OCI-LY7 (cell line): ENCODE results near the gene SELPLG. TPM values are rescaled to one million over a fixed set of nuclear protein-coding genes. Genes with fewer than 3 reads are reported as not detected.

ENCODE experiments used
- BruUV-seq: library from RNA; stranded (reverse); fragments of 400-500 nt; replicated peaks from 2 replicates; lab custom pipeline; 2021; lab: Mats Ljungman, UMichigan
- CTCF ChIA-PET: fragments of 300-600 bp; sonication (Branson Sonifier 250); formaldehyde crosslinking; loops from one replicate; lab custom pipeline; 2022; ENCODE audit warnings: antibody characterized with exemption; ENCODE audit not compliant: unreplicated experiment; lab: Charles Lee
- POLR2A ChIA-PET: fragments of 300-600 bp; sonication (Branson Sonifier 250); formaldehyde crosslinking; loops from one replicate; lab custom pipeline; 2022; ENCODE audit warnings: antibody characterized with exemption; lab: Charles Lee
- DNase-seq: peaks from one replicate; pipeline ENCODE4 v3.0.0-alpha.2; 2015; ENCODE audit warnings: low spot score
- H2AFZ ChIP-seq: fragments of 200-600 bp; sonication (generic), shearing (Covaris generic); 2 replicates; pipeline ENCODE4 v1.6.1; 2014; ENCODE audit warnings: mild to moderate bottlenecking, antibody characterized with exemption, low read length, moderate library complexity
- H3K27ac ChIP-seq: fragments of 200-600 bp; sonication (generic); 2 replicates; pipeline ENCODE4 v1.5.1; 2014; ENCODE audit warnings: mixed run types, low read depth, mild to moderate bottlenecking, moderate library complexity, low read length, inconsistent platforms; ENCODE audit not compliant: poor library complexity, severe bottlenecking
- H3K36me3 ChIP-seq: fragments of 200-600 bp; sonication (generic); 2 replicates; pipeline ENCODE4 v1.6.1; 2014; ENCODE audit warnings: mild to moderate bottlenecking, antibody characterized with exemption, low read length, moderate library complexity, mixed read lengths; ENCODE audit not compliant: insufficient read depth
- H3K4me1 ChIP-seq: fragments of 200-600 bp; sonication (generic); 2 replicates; pipeline ENCODE4 v1.5.1; 2014; ENCODE audit warnings: mild to moderate bottlenecking, low read length; ENCODE audit not compliant: insufficient read depth, poor library complexity, severe bottlenecking
- H3K4me2 ChIP-seq: fragments of 200-600 bp; sonication (generic); 2 replicates; pipeline ENCODE4 v1.6.1; 2014; ENCODE audit warnings: mild to moderate bottlenecking, low read length
- H3K4me3 ChIP-seq: fragments of 200-600 bp; sonication (generic); 2 replicates; pipeline ENCODE4 v1.5.1; 2014; ENCODE audit warnings: mild to moderate bottlenecking, low read depth, low read length; ENCODE audit not compliant: poor library complexity, severe bottlenecking
- H3K79me2 ChIP-seq: fragments of 200-600 bp; sonication (generic); 2 replicates; pipeline ENCODE4 v1.6.1; 2016; ENCODE audit warnings: low read depth, mild to moderate bottlenecking, low read length, moderate library complexity, mixed read lengths; ENCODE audit not compliant: insufficient read depth
- H3K9me2 ChIP-seq: fragments of 200-600 bp; sonication (generic); 2 replicates; pipeline ENCODE4 v1.6.1; 2016; ENCODE audit warnings: mild to moderate bottlenecking, low read length, mixed read lengths; ENCODE audit not compliant: insufficient read depth
- H3K9me3 ChIP-seq: fragments of 200-600 bp; sonication (generic); 2 replicates; pipeline ENCODE4 v1.6.1; 2014; ENCODE audit warnings: mild to moderate bottlenecking, mixed run types, low read length, mixed read lengths
- H4K20me1 ChIP-seq: fragments of 200-600 bp; sonication (generic); 2 replicates; pipeline ENCODE4 v1.6.1; 2014; ENCODE audit warnings: mild to moderate bottlenecking, antibody characterized with exemption, low read length, moderate library complexity, mixed read lengths; ENCODE audit not compliant: insufficient read depth
- EZH2phosphoT487 ChIP-seq: fragments of 200-600 bp; sonication (generic); IDR thresholded peaks from 2 replicates; pipeline ENCODE4 v1.6.1; 2018; ENCODE audit warnings: low read depth, borderline replicate concordance, mild to moderate bottlenecking, mixed run types, antibody characterized with exemption, low read length, moderate library complexity, mixed read lengths
- intact Hi-C: fragments of 100-400 bp; cut with micrococcal nuclease; formaldehyde crosslinking; loops from one replicate; pipeline ENCODE4 v1.10.0; 2022; ENCODE audit not compliant: unreplicated experiment
- total RNA-seq, 2 experiments: library from RNA; depleted of rRNA in 1 of 2; stranded (reverse); fragments of >200 nt in 1 of 2; shearing (Covaris generic) in 1 of 2; gene quantifications; 2 replicates each; pipeline ENCODE4 v1.2.3, GENCODE V29; 2014 to 2022
- TF ChIP-seq, protein P1 (sequence below): fragments of 200-600 bp; sonication (generic); conservative IDR thresholded peaks from 2 replicates; pipeline ENCODE4 v1.5.1; 2014; ENCODE audit warnings: mild to moderate bottlenecking, antibody characterized with exemption, low read length, moderate library complexity, mixed read lengths

Gene SELPLG
- total RNA-seq, 2 experiments from 2014 or later: 20.0 to 21.0 TPM

DNA sequence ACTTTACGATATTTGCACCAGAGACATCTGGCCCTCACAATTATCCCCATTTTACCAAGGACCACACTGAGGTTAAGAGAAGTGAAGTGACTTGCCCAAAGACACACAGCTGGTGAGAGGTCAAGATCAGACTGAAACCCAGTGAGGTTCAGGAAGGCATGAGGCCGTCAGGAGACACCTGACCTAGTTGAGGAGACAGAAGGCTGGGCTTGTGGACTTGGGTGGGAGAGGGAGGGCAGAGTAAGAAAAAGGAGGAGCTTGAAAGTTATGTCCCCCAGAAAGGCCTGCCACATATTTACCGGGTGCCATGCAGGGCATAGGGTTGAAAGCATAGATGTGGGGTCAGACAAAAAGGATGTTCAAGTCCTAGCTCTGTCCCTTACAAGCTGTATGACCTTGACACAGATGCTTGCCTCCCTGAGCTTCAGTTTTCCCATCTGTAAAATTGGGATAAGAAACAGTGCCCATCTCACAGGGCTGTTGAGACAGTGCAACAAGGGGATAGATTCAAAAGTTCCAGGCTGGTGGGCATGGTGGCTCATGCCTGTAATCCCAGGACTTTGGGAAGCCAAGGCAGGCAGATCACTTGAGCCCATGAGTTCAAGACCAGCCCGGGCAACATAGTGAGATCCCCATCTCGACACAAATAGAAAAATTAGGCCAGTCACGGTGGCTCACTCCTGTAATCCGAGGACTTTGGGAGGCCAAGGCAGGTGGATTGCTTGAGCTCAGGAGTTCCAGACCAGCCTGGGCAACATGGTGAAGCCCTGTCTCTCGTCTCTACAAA is 6.4 kb downstream of the SELPLG start:
- peaks cover 18% of the 10 kb centered on the region for H3K36me3 ChIP-seq
- no peak for DNase-seq
- H2AFZ ChIP-seq: no peak overlapping the region
- peaks cover under 1% of the 10 kb centered on the region; the same call in 1 of the 2 replicates for H3K79me2 ChIP-seq
- H4K20me1 ChIP-seq: no peaks in the 10 kb centered on the region
- intact Hi-C loops: no loop called here
- 0 out of 2 replicates have a peak overlapping the region, but pooled peaks have one; percentile 12 for H3K4me2 ChIP-seq
- peaks cover 68% of the 10 kb centered on the region for H3K4me1 ChIP-seq
- no TSS peak for BruUV-seq
- POLR2A ChIA-PET: interaction anchor here (0.6 to 17.7 kb wide), 7 partner anchors 10 to 116 kb away, joined by 3 to 309 read pairs (median 3); partner anchors contain the start of genes ISCU and SART3
- CTCF ChIA-PET: interaction anchor here (1.3 kb wide), 1 partner anchor 10 kb away, joined by 3 read pairs; no protein-coding TSS in a partner anchor
- no peaks in the 10 kb centered on the region for H3K9me2 ChIP-seq
- no peak overlapping the region for H3K27ac ChIP-seq
- TF ChIP-seq, protein P1, sequence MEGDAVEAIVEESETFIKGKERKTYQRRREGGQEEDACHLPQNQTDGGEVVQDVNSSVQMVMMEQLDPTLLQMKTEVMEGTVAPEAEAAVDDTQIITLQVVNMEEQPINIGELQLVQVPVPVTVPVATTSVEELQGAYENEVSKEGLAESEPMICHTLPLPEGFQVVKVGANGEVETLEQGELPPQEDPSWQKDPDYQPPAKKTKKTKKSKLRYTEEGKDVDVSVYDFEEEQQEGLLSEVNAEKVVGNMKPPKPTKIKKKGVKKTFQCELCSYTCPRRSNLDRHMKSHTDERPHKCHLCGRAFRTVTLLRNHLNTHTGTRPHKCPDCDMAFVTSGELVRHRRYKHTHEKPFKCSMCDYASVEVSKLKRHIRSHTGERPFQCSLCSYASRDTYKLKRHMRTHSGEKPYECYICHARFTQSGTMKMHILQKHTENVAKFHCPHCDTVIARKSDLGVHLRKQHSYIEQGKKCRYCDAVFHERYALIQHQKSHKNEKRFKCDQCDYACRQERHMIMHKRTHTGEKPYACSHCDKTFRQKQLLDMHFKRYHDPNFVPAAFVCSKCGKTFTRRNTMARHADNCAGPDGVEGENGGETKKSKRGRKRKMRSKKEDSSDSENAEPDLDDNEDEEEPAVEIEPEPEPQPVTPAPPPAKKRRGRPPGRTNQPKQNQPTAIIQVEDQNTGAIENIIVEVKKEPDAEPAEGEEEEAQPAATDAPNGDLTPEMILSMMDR: no peak
- TF ChIP-seq EZH2phosphoT487: no peak
- no peak overlapping the region for H3K4me3 ChIP-seq
- no peaks in the 10 kb centered on the region for H3K9me3 ChIP-seq

DNA sequence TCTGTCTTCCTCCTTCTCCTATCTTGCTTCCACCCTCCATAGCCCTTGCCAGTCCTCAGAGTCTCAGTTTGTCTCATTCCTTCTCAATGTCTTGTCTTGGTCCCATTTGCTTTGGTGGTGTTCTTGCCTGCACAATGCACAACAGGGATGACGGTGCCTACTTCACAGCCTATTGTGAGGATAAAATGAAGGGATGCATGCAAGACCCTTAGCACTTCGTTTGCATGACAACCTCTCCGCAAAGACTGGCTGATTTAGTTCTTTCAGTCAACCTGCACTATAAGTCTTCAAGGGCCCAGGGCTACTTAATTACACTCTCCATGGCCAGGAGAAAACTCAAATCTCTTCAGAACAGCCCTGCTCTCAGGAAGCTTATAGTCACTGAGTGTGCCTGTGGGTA is 8.5 kb downstream of the SELPLG start:
- peaks cover 28% of the 10 kb centered on the region for H3K36me3 ChIP-seq
- H3K9me2 ChIP-seq: no peaks in the 10 kb centered on the region
- DNase-seq: no peak
- no peaks in the 10 kb centered on the region for H3K79me2 ChIP-seq
- ChIA-PET CTCF (no interaction called here), POLR2A (no interaction called here)
- no TSS peak for BruUV-seq
- no peak overlapping the region for H2AFZ ChIP-seq
- peaks cover 54% of the 10 kb centered on the region for H3K4me1 ChIP-seq
- no peak for TF ChIP-seq EZH2phosphoT487
- TF ChIP-seq, protein P1: no peak
- no peaks in the 10 kb centered on the region for H3K9me3 ChIP-seq
- intact Hi-C loops: no loop called here
- H4K20me1 ChIP-seq: no peaks in the 10 kb centered on the region
- no peak overlapping the region for H3K4me2 ChIP-seq
- H3K4me3 ChIP-seq: no peak overlapping the region
- H3K27ac ChIP-seq: no peak overlapping the region

DNA sequence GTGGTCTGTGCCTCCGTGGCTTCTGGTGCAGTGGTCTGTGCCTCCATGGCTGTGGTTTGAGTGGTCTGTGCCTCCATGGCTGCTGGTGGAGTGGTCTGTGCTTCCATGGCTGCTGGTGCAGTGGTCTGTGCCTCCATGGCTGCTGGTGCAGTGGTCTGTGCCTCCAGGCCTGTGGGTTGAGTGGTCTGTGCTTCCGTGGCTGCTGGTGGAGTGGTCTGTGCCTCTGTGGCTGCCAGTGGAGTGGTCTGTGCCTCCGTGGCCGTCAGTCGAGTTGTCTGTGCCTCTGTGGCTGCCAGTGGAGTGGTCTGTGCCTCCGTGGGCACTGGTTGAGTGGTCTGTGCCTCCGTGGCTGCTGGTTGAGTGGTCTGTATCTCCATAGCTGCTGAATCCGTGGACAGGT is 10.1 kb downstream of the SELPLG start:
- intact Hi-C loops: no loop called here
- BruUV-seq: no TSS peak
- Histone ChIP-seq H3K9me3 (no peaks in the 10 kb centered on the region), H2AFZ (no peak overlapping the region), H3K4me1 (peaks cover 40% of the 10 kb centered on the region), H3K9me2 (no peaks in the 10 kb centered on the region), H3K4me2 (no peak overlapping the region), H3K27ac (no peak overlapping the region), H4K20me1 (no peaks in the 10 kb centered on the region), H3K79me2 (no peaks in the 10 kb centered on the region), H3K36me3 (peaks cover 28% of the 10 kb centered on the region), H3K4me3 (no peak overlapping the region)
- TF ChIP-seq EZH2phosphoT487: no peak
- TF ChIP-seq, protein P1: no peak
- DNase-seq: no peak
- ChIA-PET CTCF (no interaction called here), POLR2A (no interaction called here)
